ENCODE measurements around the gene MLLT10.
"Not testable (repeated sequence)": the region's sequence is repeated elsewhere in the genome, so short reads cannot be mapped to it uniquely, and the experiment has no call there.

Gene MLLT10

GRCh38 chr10:21526860-21527597 lies 7.0 kb upstream of the MLLT10 start:
- H3K4me3 Mint-ChIP-seq = peak overlapping the region; percentile 96
- H3K4me1 Mint-ChIP-seq = peaks cover 24% of the 10 kb centered on the region
- no peaks in the 10 kb centered on the region for H3K9me3 Mint-ChIP-seq
- H3K27me3 Mint-ChIP-seq = peaks cover 25% of the 10 kb centered on the region
- ATAC-seq = peak; percentile 59
- no peaks in the 10 kb centered on the region for H3K36me3 Mint-ChIP-seq
- peak overlapping the region; percentile 97 for H3K27ac Mint-ChIP-seq

- Mint-ChIP-seq H3K9me3 (no peaks in the 10 kb centered on the region), H3K4me3 (peak overlapping the region; percentile 84), H3K36me3 (no peaks in the 10 kb centered on the region), H3K27me3 (peaks cover 21% of the 10 kb centered on the region), H3K27ac (peak overlapping the region; percentile 97), H3K4me1 (peaks cover 25% of the 10 kb centered on the region)
- ATAC-seq = no peak
Observed at GRCh38 chr10:21527598-21528235, 6.3 kb upstream of the MLLT10 start.

DNA sequence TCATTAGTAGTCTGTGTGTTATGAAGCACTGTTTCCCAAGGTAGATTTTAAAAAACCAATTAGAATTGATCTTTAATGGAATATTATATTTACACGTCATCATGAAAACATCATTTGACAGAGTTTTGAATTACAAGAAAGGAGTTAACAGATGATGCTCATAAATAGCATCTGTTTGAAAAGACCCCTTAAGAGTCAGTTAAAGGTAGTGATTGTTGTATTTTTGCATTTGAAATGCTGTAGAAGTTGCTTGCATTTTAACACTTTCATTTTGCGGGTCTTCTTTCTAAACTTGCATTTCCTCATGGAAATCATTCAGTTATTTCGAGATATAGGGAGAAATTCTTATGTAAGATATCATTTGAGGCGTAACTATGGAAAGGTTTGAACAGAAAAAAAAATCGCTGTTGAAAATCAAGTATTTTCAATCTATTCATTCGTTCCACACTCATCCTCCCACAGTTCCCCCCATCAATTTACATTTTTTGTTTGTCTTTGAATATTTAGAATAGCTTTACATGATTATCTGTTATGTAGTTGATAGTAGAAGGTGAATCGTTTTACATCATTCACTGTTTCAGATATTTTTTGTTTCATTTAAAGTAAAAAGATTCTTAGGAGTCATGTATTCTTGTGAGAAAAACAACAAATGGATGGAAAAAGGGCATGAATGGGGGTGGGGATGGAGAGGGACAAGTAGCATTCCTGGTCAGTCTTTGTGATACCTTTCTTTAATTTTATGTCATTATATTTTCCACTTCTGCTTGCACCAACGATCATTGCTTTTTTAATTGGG lies 5.6 kb upstream of the MLLT10 start:
- no peak overlapping the region for H3K27ac Mint-ChIP-seq
- H3K9me3 Mint-ChIP-seq = no peaks in the 10 kb centered on the region
- H3K4me1 Mint-ChIP-seq = peaks cover 32% of the 10 kb centered on the region
- no peak overlapping the region for H3K4me3 Mint-ChIP-seq
- no peak for ATAC-seq
- H3K36me3 Mint-ChIP-seq = no peaks in the 10 kb centered on the region
- peaks cover 14% of the 10 kb centered on the region for H3K27me3 Mint-ChIP-seq

- Mint-ChIP-seq H3K9me3 (no peaks in the 10 kb centered on the region), H3K27me3 (peaks cover 9% of the 10 kb centered on the region), H3K36me3 (no peaks in the 10 kb centered on the region), H3K4me3 (no peak overlapping the region), H3K4me1 (peaks cover 33% of the 10 kb centered on the region), H3K27ac (no peak overlapping the region)
- ATAC-seq = no peak
Observed at GRCh38 chr10:21529032-21529910, 4.8 kb upstream of the MLLT10 start.

DNA sequence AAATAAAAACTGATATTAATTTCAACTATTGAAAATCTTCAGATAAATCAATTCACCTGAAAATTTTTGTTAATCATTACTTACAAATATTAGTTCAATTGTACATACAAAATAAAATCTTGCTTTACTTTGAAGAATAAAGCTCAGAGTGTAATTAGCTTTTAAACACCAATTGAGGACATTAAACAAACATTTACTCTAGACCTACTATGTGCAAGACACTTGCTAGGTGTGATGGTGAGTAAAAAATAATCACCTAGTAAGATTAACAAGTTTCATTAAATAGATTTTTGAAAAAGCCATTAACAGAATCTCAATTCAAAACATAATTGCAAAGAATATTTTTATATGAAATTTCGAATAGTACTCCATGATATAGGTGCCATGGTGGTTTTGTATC lies 3.9 kb upstream of the MLLT10 start:
- Mint-ChIP-seq H3K4me3 (no peak overlapping the region), H3K27me3 (peaks cover 9% of the 10 kb centered on the region), H3K4me1 (peaks cover 29% of the 10 kb centered on the region), H3K36me3 (no peaks in the 10 kb centered on the region), H3K27ac (no peak overlapping the region), H3K9me3 (no peaks in the 10 kb centered on the region)
- ATAC-seq = no peak

DNA sequence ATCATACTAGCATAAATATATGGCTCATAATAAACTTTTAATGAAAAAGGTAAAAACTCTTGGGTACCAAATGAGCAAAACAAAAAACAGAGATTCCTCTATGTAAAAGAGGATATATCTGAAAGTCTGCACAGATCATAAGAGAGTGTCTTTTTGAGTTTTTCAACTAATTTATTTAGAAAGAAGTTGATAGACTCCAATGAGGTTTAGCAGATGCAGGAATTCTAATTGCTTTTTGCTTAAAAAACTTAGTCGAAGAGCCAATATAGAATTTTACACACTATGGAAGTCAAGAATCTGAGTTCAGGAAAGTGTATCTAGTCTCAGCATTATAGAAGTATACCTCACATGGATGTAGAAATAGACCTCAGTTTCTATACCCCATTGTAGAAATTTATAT lies 3.4 kb upstream of the MLLT10 start:
- Mint-ChIP-seq H3K27ac (no peak overlapping the region), H3K36me3 (no peaks in the 10 kb centered on the region), H3K27me3 (peaks cover 9% of the 10 kb centered on the region), H3K4me3 (no peak overlapping the region), H3K9me3 (no peaks in the 10 kb centered on the region), H3K4me1 (peaks cover 29% of the 10 kb centered on the region)
- ATAC-seq = no peak

- H3K9me3 Mint-ChIP-seq = no peaks in the 10 kb centered on the region
- peaks cover 30% of the 10 kb centered on the region for H3K4me1 Mint-ChIP-seq
- no peaks in the 10 kb centered on the region for H3K36me3 Mint-ChIP-seq
- no peak overlapping the region for H3K27ac Mint-ChIP-seq
- H3K4me3 Mint-ChIP-seq = no peak overlapping the region
- H3K27me3 Mint-ChIP-seq = peaks cover 9% of the 10 kb centered on the region
- ATAC-seq = no peak
Observed at GRCh38 chr10:21531164-21531563, 2.9 kb upstream of the MLLT10 start.

DNA sequence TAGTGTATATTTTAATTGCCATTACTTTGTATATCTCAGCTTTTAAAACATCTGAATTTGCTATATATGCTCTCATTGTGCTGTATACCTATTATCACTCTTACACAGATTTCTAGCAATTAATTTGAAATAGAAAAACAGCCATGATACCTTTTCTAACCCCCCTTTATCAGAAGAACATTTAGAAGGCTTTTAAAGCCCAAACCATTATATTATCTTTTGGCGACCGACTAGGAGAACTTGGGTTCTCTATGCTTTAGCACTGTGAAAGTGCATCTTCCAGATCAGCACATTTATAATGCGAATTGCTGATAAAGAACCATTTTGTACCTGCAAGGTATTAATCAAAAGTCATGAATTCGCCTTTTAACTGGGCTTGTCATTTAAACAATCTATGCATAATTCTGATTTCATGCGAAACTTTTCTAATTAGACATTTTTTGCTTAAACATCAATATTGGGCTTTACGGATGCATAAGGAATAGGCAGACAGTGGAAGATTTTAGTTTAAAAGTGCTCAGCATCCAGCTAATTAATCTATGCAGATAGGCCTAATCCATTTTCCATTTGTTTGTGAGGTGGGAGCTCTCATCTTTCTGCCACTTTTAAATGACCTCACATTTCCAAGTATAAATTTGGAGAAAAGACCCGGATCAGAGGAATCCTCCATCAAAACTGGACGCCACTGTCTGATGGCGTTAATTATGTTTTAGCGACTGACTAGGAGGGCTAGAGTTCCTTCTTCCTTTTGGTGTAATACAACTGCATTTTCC lies 1.2 kb upstream of the MLLT10 start:
- ATAC-seq = no peak
- Mint-ChIP-seq H3K36me3 (no peaks in the 10 kb centered on the region), H3K4me3 (peak overlapping the region; percentile 89), H3K27ac (peak overlapping the region; percentile 91), H3K27me3 (no peaks in the 10 kb centered on the region), H3K4me1 (peaks cover 19% of the 10 kb centered on the region), H3K9me3 (no peaks in the 10 kb centered on the region)

DNA sequence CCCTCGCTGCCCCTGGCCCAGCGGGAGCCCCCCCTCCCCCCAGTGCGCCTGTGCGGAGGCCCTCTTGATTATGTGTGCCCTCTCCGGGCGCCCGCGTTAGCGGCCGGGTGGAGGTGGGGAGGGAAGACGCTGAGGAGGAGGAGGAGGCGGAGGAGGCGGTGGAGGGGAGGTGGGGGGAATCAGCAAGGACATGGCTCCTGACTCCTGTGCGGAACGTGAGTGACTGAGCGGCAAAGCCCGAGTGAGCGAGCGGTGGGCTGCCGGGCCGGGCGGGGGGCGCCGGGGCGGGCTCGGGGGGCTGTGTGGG lies 201 bp downstream of the MLLT10 start:
- Mint-ChIP-seq H3K27me3 (no peaks in the 10 kb centered on the region), H3K27ac (peak overlapping the region; percentile 91), H3K4me1 (peaks cover 25% of the 10 kb centered on the region), H3K36me3 (peaks cover 6% of the 10 kb centered on the region), H3K9me3 (no peaks in the 10 kb centered on the region), H3K4me3 (peak overlapping the region; percentile 89)
- ATAC-seq = no peak

DNA sequence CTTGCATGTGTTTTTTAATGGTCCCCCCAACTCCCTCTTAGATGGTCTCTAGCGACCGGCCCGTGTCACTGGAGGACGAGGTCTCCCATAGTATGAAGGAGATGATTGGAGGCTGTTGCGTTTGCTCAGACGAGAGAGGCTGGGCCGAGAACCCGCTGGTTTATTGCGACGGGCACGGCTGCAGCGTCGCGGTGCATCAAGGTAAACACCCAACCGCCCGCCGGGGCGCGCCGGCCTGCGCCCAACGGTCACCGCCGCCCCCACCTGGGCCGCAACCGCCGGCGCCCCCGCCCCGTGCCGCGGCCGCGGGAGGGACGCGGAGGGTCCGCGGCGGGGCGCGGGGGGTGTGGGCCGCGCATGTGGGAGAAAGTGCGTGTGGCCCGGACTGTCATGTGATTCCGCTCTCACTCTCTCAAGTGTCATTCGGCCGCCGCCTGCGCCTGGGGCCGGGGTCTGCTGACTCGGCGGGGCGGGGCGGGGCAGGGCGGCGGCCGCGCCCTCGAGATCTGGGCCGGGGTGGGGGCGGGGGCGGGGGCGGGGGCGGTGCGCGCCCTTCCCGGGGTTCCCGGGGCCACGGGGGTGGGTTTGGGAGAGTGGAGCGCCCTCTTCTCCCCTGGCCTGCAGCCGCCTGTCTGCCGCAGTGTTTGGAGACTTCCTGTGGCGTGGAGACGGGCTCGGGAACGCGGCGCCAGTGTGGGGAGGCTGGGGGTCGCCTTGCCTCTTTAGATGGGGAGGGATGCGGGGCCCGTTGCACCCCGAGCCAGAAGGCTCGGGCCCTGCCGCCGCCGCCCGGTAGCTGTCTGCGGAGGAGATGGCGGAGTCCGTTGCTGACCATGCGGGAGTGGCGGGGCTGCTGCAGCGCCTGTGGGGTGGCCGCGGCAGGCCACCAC lies 817 bp downstream of the MLLT10 start:
- peak; percentile 51 for ATAC-seq
- peaks cover 11% of the 10 kb centered on the region for H3K36me3 Mint-ChIP-seq

DNA sequence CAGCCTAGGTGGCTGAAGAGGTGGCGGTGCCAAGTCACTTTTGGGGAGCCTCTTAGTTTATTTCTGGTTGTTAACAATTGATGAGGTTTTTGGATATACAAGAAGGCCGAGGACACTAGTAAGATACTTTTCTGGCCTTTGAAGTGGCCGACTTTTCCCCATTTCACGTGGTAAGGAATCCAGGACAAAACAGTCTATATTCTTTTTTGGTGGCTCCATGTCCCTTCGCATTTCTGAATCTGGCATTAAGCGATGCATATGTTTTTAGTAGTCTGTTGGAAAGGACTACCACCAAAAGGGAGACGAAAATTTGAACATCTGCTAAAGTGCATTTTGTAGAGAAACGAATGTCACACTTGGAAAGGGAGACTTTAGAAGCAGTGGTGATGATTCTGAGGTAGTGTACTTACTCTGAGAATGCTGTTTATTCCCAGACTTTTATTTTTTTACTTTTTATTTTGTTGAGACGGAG lies 1.5 kb downstream of the MLLT10 start:
- peaks cover 18% of the 10 kb centered on the region for H3K36me3 Mint-ChIP-seq
- H3K27me3 Mint-ChIP-seq = no peaks in the 10 kb centered on the region
- peaks cover 25% of the 10 kb centered on the region for H3K4me1 Mint-ChIP-seq
- H3K4me3 Mint-ChIP-seq = peak overlapping the region; percentile 83
- H3K27ac Mint-ChIP-seq = peak overlapping the region; percentile 91
- H3K9me3 Mint-ChIP-seq = no peaks in the 10 kb centered on the region
- no peak for ATAC-seq

More for the DNA sequence above, 817 bp downstream of the MLLT10 start:
- Mint-ChIP-seq H3K27ac (peak overlapping the region; percentile 91), H3K4me1 (peaks cover 25% of the 10 kb centered on the region), H3K9me3 (no peaks in the 10 kb centered on the region), H3K4me3 (peak overlapping the region; percentile 89), H3K27me3 (no peaks in the 10 kb centered on the region)

DNA sequence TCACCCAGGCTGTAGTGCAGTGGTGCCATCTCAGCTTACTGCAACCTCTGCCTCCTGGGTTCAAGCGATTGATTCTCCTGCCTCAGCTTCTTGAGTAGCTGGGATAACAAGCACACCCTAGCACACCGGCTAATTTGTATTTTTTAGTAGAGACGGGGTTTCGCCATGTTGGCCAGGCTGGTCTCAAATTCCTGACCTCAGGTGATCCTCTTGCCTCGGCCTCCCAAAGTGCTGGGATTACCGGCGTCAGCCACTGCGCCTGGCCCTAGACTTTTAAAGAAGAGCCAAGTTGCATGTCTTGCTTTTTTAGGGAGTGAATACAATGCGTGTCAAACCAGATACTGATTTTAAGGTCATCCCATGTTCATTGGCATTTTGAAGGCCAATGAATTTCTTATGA lies 1.9 kb downstream of the MLLT10 start:
- peaks cover 25% of the 10 kb centered on the region for H3K4me1 Mint-ChIP-seq
- H3K4me3 Mint-ChIP-seq, H3K9me3 Mint-ChIP-seq, H3K27me3 Mint-ChIP-seq, ATAC-seq: not testable (repeated sequence)
- H3K27ac Mint-ChIP-seq = peak overlapping the region; percentile 91
- H3K36me3 Mint-ChIP-seq = peaks cover 21% of the 10 kb centered on the region

DNA sequence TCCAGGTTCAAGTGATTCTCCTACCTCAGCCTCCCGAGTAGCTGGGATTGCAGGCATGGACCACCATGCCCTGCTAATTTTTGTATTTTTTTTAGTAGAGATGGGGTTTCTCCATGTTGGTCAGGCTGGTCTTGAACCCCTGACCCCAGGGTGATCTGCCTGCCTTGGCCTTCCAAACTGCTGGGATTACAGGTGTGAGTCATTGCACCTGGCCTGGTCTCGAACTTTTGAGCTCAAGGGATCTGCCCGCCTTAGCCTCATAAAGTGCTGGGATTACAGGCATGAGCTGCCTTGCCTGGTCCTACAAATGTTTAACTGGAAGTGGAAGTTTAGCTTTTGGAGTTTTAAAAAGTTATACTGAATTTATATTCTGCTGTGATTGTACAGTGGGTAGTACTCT lies 2.8 kb downstream of the MLLT10 start:
- no peaks in the 10 kb centered on the region for H3K9me3 Mint-ChIP-seq
- no peak overlapping the region for H3K4me3 Mint-ChIP-seq
- H3K4me1 Mint-ChIP-seq = peaks cover 25% of the 10 kb centered on the region
- peaks cover 29% of the 10 kb centered on the region for H3K36me3 Mint-ChIP-seq
- H3K27me3 Mint-ChIP-seq = no peaks in the 10 kb centered on the region
- no peak for ATAC-seq
- H3K27ac Mint-ChIP-seq = no peak overlapping the region

Data from stimulated activated memory B cell treated with anti-CD40 and anti-IgM and Interleukin-4, amounts not matched to agents 10 μg/mL and 1 μg/mL and 100 μg/mL, for 72 hours (primary cell).